CMK (cell line): Measurements from ENCODE around the gene PHYKPL.
"Not testable (repeated sequence)": the region's sequence is repeated elsewhere in the genome, so short reads cannot be mapped to it uniquely, and the experiment has no call there.

Experiments used
- DNase-seq: peaks from one replicate; pipeline ENCODE4 v3.0.0-alpha.2; 2010; ENCODE audit warnings: low read depth

The PHYKPL gene

DNA sequence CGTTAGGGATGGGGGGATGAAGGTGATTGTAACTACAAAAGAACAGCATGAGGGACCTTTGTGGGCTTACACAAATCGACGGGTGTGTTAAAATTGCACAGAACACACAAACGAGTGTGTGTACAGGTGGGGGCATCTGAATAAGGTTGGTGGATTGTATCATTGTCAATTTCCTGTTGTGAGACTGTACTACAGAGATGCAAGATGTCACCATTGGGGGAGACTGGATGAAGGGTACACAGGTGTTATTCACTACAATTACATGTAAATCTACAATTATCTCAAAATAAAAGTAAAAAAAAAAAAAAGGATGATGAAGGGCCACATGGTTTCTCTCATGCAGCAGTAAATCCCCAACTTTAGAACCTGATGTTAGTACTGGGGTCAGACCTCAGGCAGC, 31.4 kb upstream of the PHYKPL start:
- DNase-seq, result no peak

DNA sequence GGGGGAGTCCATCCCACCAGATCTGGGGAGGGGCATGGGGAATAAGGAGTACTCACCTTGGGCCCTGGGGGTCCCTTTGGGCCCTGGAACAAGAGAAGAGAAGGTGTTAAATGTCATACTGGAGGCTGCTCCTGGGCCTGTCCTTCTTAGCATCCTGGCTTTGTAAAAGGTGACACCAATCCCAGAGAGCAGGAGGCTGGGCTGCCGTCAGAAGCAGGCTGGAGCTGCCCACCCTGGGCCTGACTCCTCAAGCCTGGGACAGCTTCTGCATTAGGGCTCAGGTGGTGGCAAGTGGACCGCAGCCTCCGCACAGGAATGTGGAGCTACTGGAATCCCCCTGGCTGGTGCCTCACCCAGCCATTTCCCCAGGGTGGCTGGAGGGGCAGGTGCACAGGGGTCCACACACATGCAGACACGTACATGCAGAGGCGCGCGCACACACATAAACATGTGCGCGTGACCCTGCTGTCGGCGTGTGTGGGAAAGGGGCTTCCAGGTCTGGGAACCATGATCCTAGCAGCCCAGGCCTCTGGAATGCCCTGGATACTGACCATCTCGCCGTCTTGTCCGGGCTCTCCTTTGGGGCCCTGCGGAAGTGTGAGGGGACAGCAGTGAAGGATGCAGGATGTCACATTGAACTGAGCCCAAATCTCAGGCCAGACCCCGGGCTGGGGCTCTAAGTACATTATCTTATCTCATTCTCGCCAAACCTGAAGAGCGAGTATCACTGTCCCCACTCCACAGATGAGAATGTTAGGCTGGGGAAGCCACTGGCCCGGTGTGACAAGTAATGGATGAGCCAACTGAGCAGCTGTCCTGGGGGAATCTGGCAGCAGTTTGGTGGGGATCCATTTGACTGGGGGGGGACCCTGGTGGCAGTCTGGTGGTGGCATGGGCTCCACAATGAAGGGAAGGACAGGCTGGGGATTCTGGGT, 29.3 kb upstream of the PHYKPL start:
- DNase-seq, result no peak

DNA sequence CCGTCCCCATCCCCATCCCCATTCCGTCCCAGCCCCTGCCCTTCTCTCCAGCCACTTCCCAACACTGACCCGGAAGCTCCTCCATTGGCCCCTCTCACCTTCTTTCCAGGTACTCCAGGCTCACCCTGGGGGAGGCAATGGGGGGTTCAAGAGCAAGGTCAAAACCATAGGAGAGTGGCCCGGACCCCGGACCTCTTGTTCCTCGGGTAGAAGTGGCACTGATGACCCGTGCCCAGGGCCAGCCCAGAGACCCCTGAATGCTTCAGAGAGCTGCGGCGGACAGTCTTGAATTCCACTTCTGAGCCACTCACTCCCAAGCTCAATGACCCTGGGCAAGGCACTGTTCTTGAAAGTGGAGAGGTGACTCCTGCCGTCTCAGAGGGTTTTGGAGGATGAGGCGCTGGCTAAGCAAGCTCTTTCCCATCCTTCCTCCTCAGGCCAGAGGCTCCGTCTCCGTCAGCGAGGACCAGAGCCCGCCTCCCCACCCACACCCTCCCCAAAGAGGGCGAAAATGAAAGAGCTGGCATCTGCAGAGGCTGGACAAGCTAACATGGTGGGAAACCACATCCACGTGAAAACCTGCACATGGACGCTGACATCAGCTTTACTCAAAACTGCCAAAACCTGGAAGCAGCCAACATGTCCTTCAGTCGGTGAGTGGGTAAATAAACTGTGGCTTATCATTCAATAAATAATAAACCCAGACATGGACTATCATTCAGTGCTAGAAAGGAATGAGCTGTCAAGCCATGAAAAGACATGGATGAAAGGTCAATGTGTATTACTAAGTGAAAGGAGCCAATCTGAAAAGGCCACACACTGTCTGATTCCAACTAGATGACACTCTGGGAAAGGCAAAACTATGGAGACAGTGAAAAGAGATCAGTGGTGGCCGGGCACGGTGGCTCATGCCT, 27.3 kb upstream of the PHYKPL start:
- no peak for DNase-seq

DNA sequence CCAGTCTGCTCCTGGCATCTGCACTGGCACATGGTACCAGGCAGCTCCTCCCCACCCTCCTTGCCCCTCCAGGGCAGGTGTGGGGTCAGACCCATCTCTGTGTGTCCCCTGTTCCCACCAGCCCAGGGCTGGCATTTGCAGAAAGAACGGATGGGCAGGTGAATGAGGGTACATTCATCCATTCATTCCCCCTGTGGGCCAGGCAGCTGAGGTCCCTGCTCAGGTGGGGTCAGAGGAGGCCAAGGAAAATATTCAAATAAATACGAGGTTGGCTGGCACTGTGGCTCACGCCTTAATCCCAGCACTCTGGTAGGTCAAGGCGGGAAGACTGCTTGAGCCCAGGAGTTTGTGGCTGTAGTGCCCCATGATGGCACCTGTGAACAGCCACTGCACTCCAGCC, 25.0 kb upstream of the PHYKPL start:
- no peak for DNase-seq

DNA sequence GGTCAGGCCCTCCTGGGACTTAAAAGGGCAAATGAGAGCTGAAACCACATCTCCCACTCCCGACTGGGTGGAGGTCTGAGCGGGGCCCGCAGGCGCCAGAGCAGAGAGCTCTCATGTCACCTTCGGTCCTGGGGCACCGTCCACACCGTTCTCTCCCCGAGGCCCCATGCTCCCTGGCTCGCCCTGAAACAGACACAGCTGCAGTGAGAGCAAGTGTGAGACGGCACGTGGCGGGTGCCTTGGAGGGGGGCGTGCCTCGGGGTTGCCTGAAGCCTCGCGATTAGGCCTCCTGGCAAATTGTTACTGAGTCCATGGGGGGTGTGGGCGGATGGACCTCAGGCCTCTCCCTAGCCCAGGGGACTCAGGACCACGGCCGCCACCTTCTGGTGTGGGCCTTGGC, 24.1 kb upstream of the PHYKPL start:
- no peak for DNase-seq

DNA sequence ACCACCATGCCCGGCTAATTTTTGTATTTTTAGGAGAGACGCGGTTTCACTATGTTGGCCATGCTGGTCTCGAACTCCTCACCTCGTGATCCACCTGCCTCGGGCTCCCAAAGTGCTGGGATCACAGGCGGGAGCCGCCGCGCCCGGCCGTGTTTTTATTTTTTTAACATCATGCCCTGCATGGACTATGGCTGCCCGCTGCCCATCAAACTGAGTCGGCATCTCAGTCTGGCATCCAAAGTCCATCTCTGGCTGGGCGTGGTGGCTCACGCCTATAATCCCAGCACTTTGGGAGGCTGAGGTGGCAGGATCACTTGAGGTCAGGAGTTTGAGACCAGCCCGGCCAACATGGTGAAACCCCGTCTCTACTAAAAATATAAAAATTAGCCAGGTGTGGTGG, 21.0 kb upstream of the PHYKPL start:
- DNase-seq, result not testable (repeated sequence)

DNA sequence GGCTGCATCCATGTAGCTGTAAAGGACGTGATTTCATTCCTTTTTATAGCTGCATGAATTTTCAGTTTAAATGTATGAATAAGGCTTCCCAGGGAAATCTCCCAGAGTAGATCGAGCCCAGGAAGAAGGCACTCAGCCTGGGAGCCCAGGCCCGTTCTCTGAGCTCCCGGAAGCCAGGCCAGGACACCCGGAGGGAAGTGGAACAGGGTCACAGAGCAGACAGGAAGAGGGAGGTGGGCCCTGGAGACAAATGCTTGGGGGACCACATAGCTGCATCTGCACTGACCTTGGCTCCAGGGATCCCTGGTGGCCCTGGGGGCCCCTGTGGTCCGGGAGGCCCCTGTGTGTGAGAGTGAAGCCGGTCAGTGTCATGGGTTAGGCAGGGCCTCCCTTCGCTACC, 19.7 kb upstream of the PHYKPL start:
- no peak for DNase-seq

DNA sequence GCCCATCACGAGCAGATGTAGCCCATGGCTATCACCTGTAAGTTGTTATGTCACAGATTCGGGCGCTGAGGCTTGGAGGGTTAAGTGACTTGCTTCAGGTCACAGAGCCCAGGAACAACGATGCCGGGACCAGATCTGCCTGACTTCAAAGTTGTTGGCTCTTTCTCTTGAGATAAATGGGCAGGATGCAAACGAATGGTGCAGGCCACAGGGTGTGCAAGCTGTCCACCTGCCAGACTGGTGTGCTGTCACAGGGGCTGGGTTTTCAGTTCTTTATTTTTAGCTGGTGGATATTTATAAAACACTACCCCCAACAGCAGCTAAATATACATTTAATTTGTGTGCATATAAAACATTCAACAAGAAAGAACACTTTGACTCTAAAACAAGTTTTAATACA, 17.7 kb upstream of the PHYKPL start:
- no peak for DNase-seq

DNA sequence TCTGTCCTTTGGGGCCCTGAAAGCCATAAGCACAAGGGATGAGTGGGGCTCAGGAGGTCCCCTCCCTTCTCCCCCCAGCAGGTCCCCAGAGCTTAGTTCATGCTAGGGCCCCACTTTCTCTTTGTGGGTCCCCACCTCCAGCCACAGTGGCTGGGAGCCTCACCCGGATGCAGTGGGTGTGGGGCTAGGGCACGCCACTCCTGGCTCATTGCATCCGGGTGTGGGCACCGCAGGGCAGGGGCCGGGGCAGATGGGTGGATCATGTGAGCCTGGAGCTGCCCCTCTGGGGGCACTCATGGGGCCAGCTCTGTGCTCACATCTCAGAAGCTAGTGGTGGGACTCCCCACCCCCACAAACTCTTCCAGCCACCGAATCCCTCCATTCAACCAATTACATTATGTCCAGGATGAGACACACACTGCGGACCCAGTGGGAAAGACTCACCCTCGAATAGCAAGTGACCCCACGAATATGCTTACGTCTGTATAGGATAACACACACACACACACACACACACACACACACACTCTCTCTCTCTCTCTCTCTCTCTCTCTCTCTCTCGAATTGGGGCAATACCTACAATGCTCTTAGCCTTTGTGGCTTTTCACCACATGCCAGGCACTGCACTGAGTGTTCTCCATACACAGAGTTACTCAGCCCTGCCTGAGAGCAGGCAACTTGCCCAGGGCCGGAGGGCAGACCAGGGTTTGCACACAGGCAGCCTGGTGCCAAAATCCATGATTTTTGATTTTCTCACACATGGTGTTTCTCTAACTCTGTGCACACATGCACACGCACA, 16.8 kb upstream of the PHYKPL start:
- no peak for DNase-seq

DNA sequence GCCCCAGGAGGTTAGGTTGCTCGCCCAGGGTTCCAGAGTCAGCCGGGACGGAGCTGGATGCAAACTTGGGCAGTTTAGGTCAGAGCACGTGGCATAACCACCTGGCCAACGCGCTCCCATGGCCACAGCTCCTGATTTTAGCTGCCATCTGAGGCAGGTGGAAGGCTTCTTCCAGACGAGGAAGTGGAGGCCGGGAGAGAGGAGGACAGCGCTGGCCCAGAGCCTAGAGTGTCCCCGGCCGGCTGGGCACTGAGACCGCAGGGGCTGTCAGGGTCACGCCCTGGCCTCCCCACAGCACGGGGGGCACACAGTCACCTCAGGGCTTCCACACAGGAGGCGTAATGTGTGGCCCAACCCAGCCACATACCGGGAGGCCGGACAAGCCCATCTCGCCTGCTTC, 16.1 kb upstream of the PHYKPL start:
- no peak for DNase-seq

DNA sequence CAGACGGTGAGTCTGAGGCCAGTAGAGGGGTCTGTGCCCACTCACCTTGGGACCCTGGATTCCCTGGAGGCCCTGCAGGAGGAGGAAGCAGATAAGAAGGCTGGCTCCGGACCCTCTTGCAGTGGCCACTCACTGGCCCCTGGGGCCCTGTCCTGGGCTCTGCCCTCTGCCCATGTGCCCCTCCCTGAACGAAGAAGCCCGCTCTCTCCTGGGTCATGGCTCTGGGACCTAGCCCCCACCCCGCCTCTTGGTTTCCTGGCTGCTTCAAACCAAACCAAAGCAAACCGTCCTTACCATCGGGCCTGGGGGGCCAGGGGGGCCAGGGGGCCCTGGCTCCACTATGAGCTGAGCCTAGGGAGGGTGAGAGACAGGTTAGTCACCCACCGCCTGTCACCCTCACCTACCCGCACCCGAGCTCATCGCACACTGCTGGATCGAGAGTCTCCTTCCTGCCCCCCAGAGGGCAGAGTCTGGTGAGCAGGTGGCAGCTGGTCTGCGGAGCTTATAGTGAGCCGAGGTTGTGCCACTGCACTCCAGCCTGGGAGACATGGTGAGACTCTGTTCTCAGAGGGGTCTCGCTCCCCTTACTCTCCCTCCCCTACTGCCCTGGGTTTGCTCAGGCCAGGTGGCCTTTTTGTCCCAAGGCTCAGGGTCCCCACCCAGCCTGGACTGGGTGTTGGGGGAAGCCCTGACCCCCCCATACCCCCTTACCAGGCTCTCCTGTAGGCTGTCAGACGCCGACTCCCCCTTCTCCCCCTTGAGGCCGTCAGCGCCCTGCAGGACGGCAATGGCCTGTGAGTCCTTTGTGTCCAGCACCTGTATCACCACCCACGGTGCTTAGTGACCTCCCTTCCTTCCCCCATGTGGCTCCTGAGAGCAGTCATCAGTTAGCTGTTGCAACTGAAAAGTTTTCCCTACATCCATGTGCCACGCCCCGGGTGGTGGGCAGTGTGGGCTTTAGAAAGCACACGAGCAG, 15.2 kb upstream of the PHYKPL start:
- DNase-seq, result no peak

DNA sequence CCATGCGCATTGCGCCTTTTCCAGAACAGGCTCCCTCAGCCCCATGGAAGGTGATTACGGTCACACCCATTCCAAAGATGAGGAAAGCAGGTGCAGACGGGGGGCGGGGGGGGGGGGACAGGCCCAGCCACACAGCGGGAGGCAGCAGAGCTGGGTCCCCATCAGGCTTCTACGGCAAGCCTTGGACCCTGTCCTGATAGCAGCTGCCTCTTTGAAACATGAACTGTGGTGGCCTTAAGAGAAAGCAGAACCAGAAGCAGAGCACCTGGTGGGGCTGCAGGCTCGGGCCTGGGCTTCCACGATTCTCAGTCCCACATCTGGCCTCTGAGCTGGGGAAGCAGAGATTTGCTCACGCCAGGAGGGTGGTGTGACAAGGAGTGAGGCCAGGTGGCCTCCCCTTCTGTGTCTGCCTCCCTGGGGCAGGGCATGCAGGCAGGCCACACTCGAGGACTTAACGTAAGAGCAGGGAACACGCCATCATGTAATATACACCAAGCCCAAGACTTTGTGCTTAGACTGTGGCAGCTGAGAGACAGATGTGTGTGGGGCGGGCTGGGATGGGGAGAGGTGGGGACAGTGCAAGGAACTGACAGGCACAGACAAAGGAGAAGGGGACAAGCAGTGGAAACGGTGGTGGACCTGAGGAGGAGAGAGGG, 14.2 kb upstream of the PHYKPL start:
- DNase-seq, result no peak

DNA sequence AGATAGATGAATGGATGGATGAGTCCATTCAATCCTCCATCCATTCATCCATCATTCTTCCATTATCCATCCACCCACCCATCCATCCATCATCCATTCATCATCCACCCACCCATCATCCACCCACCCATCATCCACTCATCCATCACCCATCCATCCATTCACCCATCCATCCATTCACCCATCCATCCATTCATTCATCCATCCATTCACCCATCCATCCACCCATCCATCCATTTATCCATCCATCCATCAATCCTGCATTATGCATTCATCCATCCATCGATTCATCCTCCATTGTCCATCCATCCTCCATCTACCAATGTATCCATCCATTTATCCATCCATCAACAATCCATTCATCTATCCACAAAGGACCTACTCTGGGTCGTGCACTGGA, 12.8 kb upstream of the PHYKPL start:
- DNase-seq, result no peak

DNA sequence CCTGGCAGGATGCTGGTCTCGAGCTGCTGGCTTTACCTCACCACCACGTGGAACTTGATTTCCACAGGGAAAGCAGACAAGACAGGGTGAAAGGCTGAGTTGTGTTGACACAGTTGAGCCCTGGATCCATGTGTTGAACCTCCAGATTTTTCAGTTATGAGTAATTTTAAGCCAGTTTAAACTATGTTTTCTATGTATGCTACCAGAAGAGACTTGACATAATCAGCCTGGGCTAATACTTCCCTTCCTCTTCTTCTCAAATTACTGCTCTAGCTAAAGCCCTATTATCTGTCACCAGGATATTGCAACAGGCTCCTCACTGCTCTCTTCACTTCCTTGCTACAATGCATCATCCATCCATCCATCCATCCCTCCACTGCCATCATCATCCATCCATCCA, 12.0 kb upstream of the PHYKPL start:
- DNase-seq, result no peak

DNA sequence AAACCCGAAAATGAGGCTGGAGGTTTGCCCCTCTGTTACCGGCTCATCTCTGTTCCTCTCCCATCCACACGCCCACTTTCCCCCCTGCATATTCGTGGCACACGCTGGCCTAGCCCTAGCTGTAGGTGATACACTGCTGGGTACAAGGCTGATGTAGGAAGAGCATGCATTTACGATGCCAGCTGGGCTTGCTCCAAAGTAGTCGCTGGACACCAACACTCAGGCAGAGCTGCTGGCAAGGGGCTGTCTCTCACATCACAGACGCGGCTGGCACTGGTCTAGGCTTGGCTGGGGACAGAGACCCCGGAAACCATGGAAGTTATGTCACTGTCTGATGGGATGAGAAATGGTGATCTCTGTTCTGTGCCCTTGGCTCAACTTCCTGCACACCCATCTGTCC, 9.8 kb upstream of the PHYKPL start:
- no peak for DNase-seq

DNA sequence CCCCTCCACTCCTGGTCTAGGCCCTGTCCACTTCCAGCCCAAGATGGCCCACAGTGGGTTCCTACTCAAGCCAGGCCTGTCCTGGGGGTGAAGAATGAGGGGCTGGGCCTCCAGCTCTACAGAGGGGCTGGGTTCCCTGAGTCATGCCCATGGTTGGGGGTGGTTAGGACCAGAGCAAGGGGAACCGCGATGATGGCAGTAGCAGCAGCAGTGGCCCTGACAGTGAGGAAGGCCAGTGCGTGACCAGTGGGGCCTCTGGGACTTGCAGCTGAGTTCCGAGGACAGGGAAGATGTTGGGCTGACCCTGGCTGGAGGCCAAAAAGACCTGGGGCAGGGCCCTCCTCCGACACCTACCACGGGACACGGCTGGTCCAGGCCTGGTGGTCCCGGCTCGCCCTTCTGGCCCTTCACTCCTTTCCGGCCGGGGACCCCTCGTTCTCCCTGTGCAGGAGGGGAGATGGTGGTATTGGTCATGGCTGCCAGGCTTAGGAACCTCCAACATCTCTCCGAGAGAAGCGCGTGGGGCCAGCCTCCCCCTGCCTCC, 9.2 kb upstream of the PHYKPL start:
- DNase-seq, result no peak

DNA sequence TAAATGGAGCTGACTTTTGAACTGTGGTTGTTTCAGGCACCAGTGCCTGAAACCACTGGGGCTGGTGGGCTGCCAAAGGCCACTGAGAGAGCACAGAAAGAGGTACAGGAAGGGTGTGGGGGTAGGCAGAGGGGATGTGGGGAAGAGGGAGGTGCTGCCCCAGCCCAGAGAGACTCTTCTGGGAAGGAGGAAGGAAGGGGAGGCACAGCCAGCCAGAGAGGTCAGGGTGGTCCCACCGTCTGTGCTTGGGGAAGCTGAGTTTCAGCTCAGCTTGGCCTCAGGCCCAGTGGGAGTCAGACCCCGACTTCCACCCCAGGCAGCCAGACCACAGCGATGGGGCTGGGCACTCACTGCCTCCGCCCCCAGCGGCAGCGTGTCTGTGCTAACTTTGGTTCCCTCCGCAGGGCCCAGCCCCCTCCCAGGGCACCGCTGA, 8.6 kb upstream of the PHYKPL start:
- peak; percentile 91 for DNase-seq

DNA sequence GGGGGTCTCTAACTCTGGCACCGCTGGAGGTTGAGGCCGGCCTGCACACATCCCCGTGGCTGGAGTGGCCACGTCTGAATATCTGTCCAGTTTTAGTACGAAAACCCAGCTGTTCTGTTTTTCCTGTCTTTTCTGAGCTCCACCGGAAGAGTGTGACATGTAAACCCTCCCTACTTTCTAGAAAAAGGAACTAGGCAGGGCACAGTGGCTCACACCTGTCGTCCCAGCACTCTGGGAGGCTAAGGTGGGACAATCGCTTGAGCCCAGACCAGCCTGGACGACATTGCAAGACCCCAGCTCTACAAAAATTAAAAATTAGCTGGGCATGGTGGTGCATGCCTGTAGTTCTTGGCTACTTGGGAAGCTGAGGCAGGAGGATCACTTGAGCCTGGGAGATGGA, 8.2 kb upstream of the PHYKPL start:
- DNase-seq, result peak; percentile 32

DNA sequence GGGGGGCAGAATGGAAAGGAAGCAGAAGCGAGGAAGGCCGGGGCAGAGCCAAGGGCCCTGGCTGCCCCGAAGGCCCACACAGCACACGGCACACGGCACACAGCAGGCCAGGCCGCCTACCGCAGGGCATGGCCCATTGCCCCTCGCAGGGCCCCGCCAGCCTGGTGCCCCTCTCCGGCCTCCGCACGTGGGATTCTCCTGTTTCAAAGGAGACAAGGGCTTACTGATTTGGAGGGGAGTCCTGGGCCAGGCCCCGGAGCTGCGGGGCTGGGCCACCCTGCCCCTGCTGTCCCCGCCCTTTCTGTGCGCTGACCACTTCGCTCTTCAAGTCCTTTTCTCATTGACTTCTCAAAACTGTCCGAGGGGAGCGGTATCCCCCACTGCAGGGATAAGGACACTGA, 7.7 kb upstream of the PHYKPL start:
- no peak for DNase-seq

DNA sequence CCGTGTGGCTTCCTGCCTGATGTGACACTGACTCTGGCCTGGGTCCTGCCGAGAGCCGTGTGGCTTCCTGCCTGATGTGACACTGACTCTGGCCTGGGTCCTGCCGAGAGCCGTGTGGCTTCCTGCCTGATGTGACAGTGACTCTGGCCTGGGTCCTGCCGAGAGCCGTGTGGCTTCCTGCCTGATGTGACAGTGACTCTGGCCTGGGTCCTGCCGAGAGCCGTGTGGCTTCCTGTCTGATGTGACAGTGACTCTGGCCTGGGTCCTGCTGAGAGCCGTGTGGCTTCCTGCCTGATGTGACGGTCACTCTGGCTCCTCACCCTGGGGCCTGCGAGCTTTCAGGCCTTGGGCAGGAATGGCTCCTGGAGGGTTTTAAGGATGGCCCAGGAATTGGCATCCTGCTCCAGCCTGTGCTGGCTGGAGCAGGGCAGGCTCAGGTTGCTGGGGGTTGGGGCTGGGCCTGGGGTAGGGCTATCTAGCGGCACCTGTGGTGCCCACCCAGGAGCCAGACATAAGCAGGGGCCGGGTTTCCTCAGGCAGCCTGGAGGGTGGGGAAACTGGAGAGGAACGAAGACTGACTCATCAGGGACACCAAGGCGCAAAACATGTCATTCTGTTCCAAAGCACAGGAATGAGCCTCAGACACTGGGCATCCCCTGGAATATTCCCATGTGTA, 7.2 kb upstream of the PHYKPL start:
- DNase-seq, result peak; percentile 45
